A673 (cell line): ENCODE measurements around the gene SVOPL. TPM values are rescaled to one million over a fixed set of nuclear protein-coding genes. Genes with fewer than 3 reads are reported as not detected.
A peak's percentile ranks its signal among the peaks of the same experiment; 100 is the strongest.

Experiments used
- BruUV-seq: library from RNA; stranded (reverse); fragments of 400-500 nt; replicated peaks from 2 replicates; lab custom pipeline; 2021; lab: Mats Ljungman, UMichigan
- CTCF ChIA-PET: fragments of 300-600 bp; sonication (Branson Sonifier 250); formaldehyde crosslinking; loops from one replicate; lab custom pipeline; 2022; ENCODE audit warnings: antibody characterized with exemption; lab: Charles Lee
- POLR2A ChIA-PET: fragments of 300-600 bp; sonication (Branson Sonifier 250); formaldehyde crosslinking; loops from one replicate; lab custom pipeline; 2022; ENCODE audit warnings: antibody characterized with exemption; ENCODE audit not compliant: low non-redundant PET; lab: Charles Lee
- DNase-seq: peaks from one replicate; pipeline ENCODE4 v3.0.0-alpha.2; 2015; ENCODE audit warnings: low spot score
- H3K27ac ChIP-seq: fragments of 200-600 bp; sonication (generic); 2 replicates; pipeline ENCODE4 v1.5.1; 2016; ENCODE audit warnings: mixed run types, low read depth, mild to moderate bottlenecking, mixed read lengths, antibody characterized with exemption, low read length; ENCODE audit not compliant: poor library complexity, severe bottlenecking
- H3K27me3 ChIP-seq: fragments of 200-600 bp; sonication (generic); replicated peaks from 2 replicates; pipeline ENCODE4 v1.6.1; 2017; ENCODE audit warnings: mixed run types, low read depth, mild to moderate bottlenecking, mixed read lengths, antibody characterized with exemption, low read length; ENCODE audit not compliant: insufficient read depth, poor library complexity
- H3K36me3 ChIP-seq: fragments of 200-600 bp; sonication (generic); 2 replicates; pipeline ENCODE4 v1.6.1; 2016; ENCODE audit warnings: mixed run types, mild to moderate bottlenecking, mixed read lengths, antibody characterized with exemption, low read length; ENCODE audit not compliant: insufficient read depth, poor library complexity, severe bottlenecking
- H3K4me1 ChIP-seq: fragments of 200-600 bp; sonication (generic); 2 replicates; pipeline ENCODE4 v1.6.1; 2017; ENCODE audit warnings: mixed run types, mild to moderate bottlenecking, mixed read lengths, antibody characterized with exemption, low read length; ENCODE audit not compliant: insufficient read depth, poor library complexity, severe bottlenecking
- H3K4me3 ChIP-seq: fragments of 200-600 bp; sonication (generic); 2 replicates; pipeline ENCODE4 v1.5.1; 2016; ENCODE audit warnings: low read depth, mixed run types, mild to moderate bottlenecking, mixed read lengths, low read length; ENCODE audit not compliant: poor library complexity, severe bottlenecking
- H3K9me3 ChIP-seq: fragments of 200-600 bp; sonication (generic); 2 replicates; pipeline ENCODE4 v1.6.1; 2016; ENCODE audit warnings: mixed run types, low read depth, mild to moderate bottlenecking, mixed read lengths, antibody characterized with exemption, low read length; ENCODE audit not compliant: poor library complexity, severe bottlenecking
- EZH2 ChIP-seq: fragments of 200-600 bp; sonication (generic); IDR thresholded peaks from 2 replicates; pipeline ENCODE4 v1.6.1; 2017; ENCODE audit warnings: borderline replicate concordance, low read depth, mild to moderate bottlenecking, mixed read lengths, antibody characterized with exemption, low read length; ENCODE audit not compliant: poor library complexity, severe bottlenecking
- intact Hi-C: fragments of 100-400 bp; cut with micrococcal nuclease; formaldehyde crosslinking; loops from one replicate; pipeline ENCODE4 v1.10.0; 2022; ENCODE audit not compliant: unreplicated experiment
- total RNA-seq: library from RNA; stranded (reverse); gene quantifications from 2 replicates; pipeline ENCODE4 v1.2.3, GENCODE V29; 2021
- TF ChIP-seq, protein P1 (sequence below): fragments of 300-800, 200-600 bp; sonication (generic); conservative IDR thresholded peaks from 2 replicates; pipeline ENCODE4 v1.5.1; 2017; ENCODE audit warnings: low read depth, mild to moderate bottlenecking, antibody characterized with exemption, low read length, moderate library complexity, mixed read lengths

SVOPL gene
- total RNA-seq, 1 experiment from 2014 or later = not detected

GRCh38 chr7:138626846-138627245, 74.3 kb downstream of the SVOPL start:
- ChIA-PET POLR2A (no interaction called here), CTCF (no interaction called here)
- Histone ChIP-seq H3K4me1 (peaks cover 9% of the 10 kb centered on the region), H3K27me3 (peaks cover 10% of the 10 kb centered on the region), H3K27ac (no peak overlapping the region), H3K4me3 (no peak overlapping the region), H3K9me3 (no peaks in the 10 kb centered on the region), H3K36me3 (no peaks in the 10 kb centered on the region)
- BruUV-seq = no TSS peak
- intact Hi-C loops = no loop called here
- no peak for TF ChIP-seq EZH2
- TF ChIP-seq, protein P1, sequence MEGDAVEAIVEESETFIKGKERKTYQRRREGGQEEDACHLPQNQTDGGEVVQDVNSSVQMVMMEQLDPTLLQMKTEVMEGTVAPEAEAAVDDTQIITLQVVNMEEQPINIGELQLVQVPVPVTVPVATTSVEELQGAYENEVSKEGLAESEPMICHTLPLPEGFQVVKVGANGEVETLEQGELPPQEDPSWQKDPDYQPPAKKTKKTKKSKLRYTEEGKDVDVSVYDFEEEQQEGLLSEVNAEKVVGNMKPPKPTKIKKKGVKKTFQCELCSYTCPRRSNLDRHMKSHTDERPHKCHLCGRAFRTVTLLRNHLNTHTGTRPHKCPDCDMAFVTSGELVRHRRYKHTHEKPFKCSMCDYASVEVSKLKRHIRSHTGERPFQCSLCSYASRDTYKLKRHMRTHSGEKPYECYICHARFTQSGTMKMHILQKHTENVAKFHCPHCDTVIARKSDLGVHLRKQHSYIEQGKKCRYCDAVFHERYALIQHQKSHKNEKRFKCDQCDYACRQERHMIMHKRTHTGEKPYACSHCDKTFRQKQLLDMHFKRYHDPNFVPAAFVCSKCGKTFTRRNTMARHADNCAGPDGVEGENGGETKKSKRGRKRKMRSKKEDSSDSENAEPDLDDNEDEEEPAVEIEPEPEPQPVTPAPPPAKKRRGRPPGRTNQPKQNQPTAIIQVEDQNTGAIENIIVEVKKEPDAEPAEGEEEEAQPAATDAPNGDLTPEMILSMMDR = no peak
- no peak for DNase-seq

- H3K9me3 ChIP-seq = no peaks in the 10 kb centered on the region
- CTCF ChIA-PET = no interaction called here
- H3K36me3 ChIP-seq = no peaks in the 10 kb centered on the region
- POLR2A ChIA-PET = no interaction called here
- H3K4me3 ChIP-seq = no peak overlapping the region
- H3K27me3 ChIP-seq = peaks cover 18% of the 10 kb centered on the region
- TF ChIP-seq, protein P1 = no peak
- TF ChIP-seq EZH2 = no peak
- peaks cover 9% of the 10 kb centered on the region for H3K4me1 ChIP-seq
- DNase-seq = peak; percentile 18
- H3K27ac ChIP-seq = no peak overlapping the region
- intact Hi-C loops = no loop called here
- BruUV-seq = no TSS peak
These were observed 75.3 kb downstream of the SVOPL start for GRCh38 chr7:138625849-138626230.

DNA sequence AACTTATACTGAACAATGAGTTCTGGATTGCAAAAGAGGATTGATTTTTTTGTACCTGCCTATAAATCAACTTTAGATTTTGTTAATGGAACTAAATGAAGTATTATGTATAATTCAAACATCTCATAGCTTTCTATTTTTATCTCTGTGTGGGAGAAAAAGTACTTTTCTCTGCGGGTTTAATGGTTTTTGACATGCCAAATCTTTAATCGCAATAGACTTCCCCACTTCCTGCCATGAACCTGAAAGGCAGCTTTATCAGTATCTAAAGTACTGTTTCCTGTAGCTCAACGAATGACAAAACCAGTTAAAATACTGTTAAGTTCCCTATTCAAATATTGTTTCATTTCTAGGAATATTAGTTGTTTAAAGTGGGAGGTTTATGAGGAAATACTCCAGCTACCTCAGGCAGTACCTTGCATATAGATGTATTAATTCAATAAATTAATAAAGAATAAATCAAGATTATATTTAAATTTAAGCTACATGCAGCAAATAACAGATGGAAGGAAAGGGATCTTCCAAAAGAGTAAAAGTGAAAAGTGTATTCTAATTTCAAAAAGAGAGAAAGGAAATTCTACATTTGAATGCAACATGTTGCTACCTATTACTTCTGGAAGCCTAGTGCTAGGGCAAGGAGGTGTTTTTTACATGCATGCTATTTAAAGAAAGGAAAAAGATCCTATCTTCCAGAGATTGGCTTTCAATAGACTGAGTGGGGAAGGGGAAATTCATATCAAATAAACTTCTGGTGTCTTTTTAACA, 75.9 kb downstream of the SVOPL start:
- H3K9me3 ChIP-seq = no peaks in the 10 kb centered on the region
- H3K4me3 ChIP-seq = no peak overlapping the region
- CTCF ChIA-PET = no interaction called here
- intact Hi-C loops = no loop called here
- peaks cover 9% of the 10 kb centered on the region for H3K4me1 ChIP-seq
- peaks cover 23% of the 10 kb centered on the region for H3K27me3 ChIP-seq
- POLR2A ChIA-PET = no interaction called here
- no peaks in the 10 kb centered on the region for H3K36me3 ChIP-seq
- TF ChIP-seq, protein P1 = no peak
- TF ChIP-seq EZH2 = no peak
- H3K27ac ChIP-seq = no peak overlapping the region
- BruUV-seq = no TSS peak
- DNase-seq = peak; percentile 21
